Renal cortex interstitium (tissue), 15 donors: ENCODE measurements around the gene COX7A2L. TPM values are rescaled to one million over a fixed set of nuclear protein-coding genes. Genes with fewer than 3 reads are reported as not detected.
"Not testable (repeated sequence)": the region's sequence is repeated elsewhere in the genome, so short reads cannot be mapped to it uniquely, and the experiment has no call there.

Source experiments
- DNase-seq, 11 donors: peaks; one replicate each; pipeline ENCODE4 v3.0.0-alpha.2; 2013; ENCODE audit warnings: low read depth in 9 of 11, low spot score in 4 of 11; ENCODE audit errors: extremely low read depth in 1 of 11
- long read RNA-seq, 16 experiments: transcript quantifications; one replicate each; lab custom pipeline, GENCODE V29; 2026
- polyA plus RNA-seq, 3 donors: library from polyadenylated mRNA; unstranded; fragments of 120-200 nt; gene quantifications; one replicate each; pipeline ENCODE4 v1.2.1, GENCODE V29; 2013; ENCODE audit not compliant: insufficient read length in 3 of 3

Gene COX7A2L
- polyA plus RNA-seq = 100 to 1,000 TPM; 166 to 200 (median 183) TPM
- long read RNA-seq, donor 1, transcript COX7A2L-201 (3 exons, 1,112 nt) = major isoform, 79 of 101 reads
- long read RNA-seq, donor 1, partial matches to known transcripts = 14 of 101 reads
- long read RNA-seq, donor 1, other reads (novel, unspliced or antisense) = 6 of 101 reads
- long read RNA-seq, donor 2, transcript COX7A2L-201 (3 exons, 1,112 nt) = major isoform, 86 of 108 reads
- long read RNA-seq, donor 2, partial matches to known transcripts = 11 of 108 reads
- long read RNA-seq, donor 2, other reads (novel, unspliced or antisense) = 9 of 108 reads
- long read RNA-seq, donor 3, transcript COX7A2L-201 (3 exons, 1,112 nt) = major isoform, 204 of 312 reads
- long read RNA-seq, donor 3, partial matches to known transcripts = 68 of 312 reads
- long read RNA-seq, donor 3, other reads (novel, unspliced or antisense) = 36 of 312 reads
- long read RNA-seq, donor 4, transcript COX7A2L-201 (3 exons, 1,112 nt) = major isoform, 113 of 160 reads
- long read RNA-seq, donor 4, partial matches to known transcripts = 35 of 160 reads
- long read RNA-seq, donor 4, other reads (novel, unspliced or antisense) = 10 of 160 reads
- long read RNA-seq, donor 5 = 0 reads
- long read RNA-seq, donor 6, transcript COX7A2L-204 (2 exons, 540 nt) = minor isoform, 9 of 129 reads
- long read RNA-seq, donor 6, transcript COX7A2L-201 (3 exons, 1,112 nt) = major isoform, 78 of 129 reads
- long read RNA-seq, donor 6, partial matches to known transcripts = 30 of 129 reads
- long read RNA-seq, donor 6, other reads (novel, unspliced or antisense) = 10 of 129 reads
- long read RNA-seq, donor 7, transcript COX7A2L-201 (3 exons, 1,112 nt) = major isoform, 136 of 207 reads
- long read RNA-seq, donor 7, transcript COX7A2L-204 (2 exons, 540 nt) = minor isoform, 8 of 207 reads
- long read RNA-seq, donor 7, partial matches to known transcripts = 46 of 207 reads
- long read RNA-seq, donor 7, other reads (novel, unspliced or antisense) = 17 of 207 reads
- long read RNA-seq, donor 8, transcript COX7A2L-201 (3 exons, 1,112 nt) = major isoform, 216 of 323 reads
- long read RNA-seq, donor 8, transcript COX7A2L-204 (2 exons, 540 nt) = minor isoform, 8 of 323 reads
- long read RNA-seq, donor 8, partial matches to known transcripts = 97 of 323 reads
- long read RNA-seq, donor 8, other reads (novel, unspliced or antisense) = 0 of 323 reads
- long read RNA-seq, donor 9, transcript COX7A2L-201 (3 exons, 1,112 nt) = major isoform, 151 of 216 reads
- long read RNA-seq, donor 9, partial matches to known transcripts = 44 of 216 reads
- long read RNA-seq, donor 9, other reads (novel, unspliced or antisense) = 16 of 216 reads
- long read RNA-seq, donor 10, transcript COX7A2L-201 (3 exons, 1,112 nt) = major isoform, 139 of 269 reads
- long read RNA-seq, donor 10, transcript COX7A2L-204 (2 exons, 540 nt) = minor isoform, 8 of 269 reads
- long read RNA-seq, donor 10, partial matches to known transcripts = 110 of 269 reads
- long read RNA-seq, donor 10, other reads (novel, unspliced or antisense) = 12 of 269 reads
- long read RNA-seq, donor 11, transcript COX7A2L-201 (3 exons, 1,112 nt) = major isoform, 127 of 179 reads
- long read RNA-seq, donor 11, transcript COX7A2L-204 (2 exons, 540 nt) = minor isoform, 5 of 179 reads
- long read RNA-seq, donor 11, partial matches to known transcripts = 34 of 179 reads
- long read RNA-seq, donor 11, other reads (novel, unspliced or antisense) = 13 of 179 reads
- long read RNA-seq, donor 12, transcript COX7A2L-201 (3 exons, 1,112 nt) = major isoform, 47 of 54 reads
- long read RNA-seq, donor 12, partial matches to known transcripts = 7 of 54 reads
- long read RNA-seq, donor 12, other reads (novel, unspliced or antisense) = 0 of 54 reads
- long read RNA-seq, donor 13, transcript COX7A2L-201 (3 exons, 1,112 nt) = major isoform, 180 of 232 reads
- long read RNA-seq, donor 13, partial matches to known transcripts = 26 of 232 reads
- long read RNA-seq, donor 13, other reads (novel, unspliced or antisense) = 22 of 232 reads
- long read RNA-seq, donor 14, transcript COX7A2L-201 (3 exons, 1,112 nt) = major isoform, 106 of 147 reads
- long read RNA-seq, donor 14, partial matches to known transcripts = 23 of 147 reads
- long read RNA-seq, donor 14, other reads (novel, unspliced or antisense) = 16 of 147 reads
- long read RNA-seq, donor 15, transcript COX7A2L-204 (2 exons, 540 nt) = minor isoform, 7 of 83 reads
- long read RNA-seq, donor 15, transcript COX7A2L-201 (3 exons, 1,112 nt) = major isoform, 57 of 83 reads
- long read RNA-seq, donor 15, partial matches to known transcripts = 14 of 83 reads
- long read RNA-seq, donor 15, other reads (novel, unspliced or antisense) = 5 of 83 reads
- long read RNA-seq, donor 16, transcript COX7A2L-201 (3 exons, 1,112 nt) = major isoform, 284 of 460 reads
- long read RNA-seq, donor 16, partial matches to known transcripts = 140 of 460 reads
- long read RNA-seq, donor 16, other reads (novel, unspliced or antisense) = 31 of 460 reads

GRCh38 chr2:42360890-42361727 is at the start of gene COX7A2L:
Gene COX7A2L (minus strand): TSS chr2:42361217. CDS start chr2:42361161, 56 bp downstream.
- DNase-seq = peak; percentile 90 to 97 (median 95)

- DNase-seq = no peak
These were observed 47.0 kb upstream of the COX7A2L start for GRCh38 chr2:42408009-42408408.

- no peak for DNase-seq
These were observed 46.5 kb upstream of the COX7A2L start for GRCh38 chr2:42407476-42407875.

- DNase-seq = peak in 1 of 11 donors; percentile 36
These were observed 43.7 kb upstream of the COX7A2L start for GRCh38 chr2:42404676-42405075.

GRCh38 chr2:42401773-42402172 is 40.8 kb upstream of the COX7A2L start:
- DNase-seq = no peak

- DNase-seq = not testable (repeated sequence)
These were observed 37.0 kb upstream of the COX7A2L start for GRCh38 chr2:42398052-42398451.

- not testable (repeated sequence) for DNase-seq
These were observed 32.3 kb upstream of the COX7A2L start for GRCh38 chr2:42393320-42393719.

GRCh38 chr2:42392191-42392590 is 31.2 kb upstream of the COX7A2L start:
- DNase-seq = no peak

- no peak for DNase-seq
These were observed 29.5 kb upstream of the COX7A2L start for GRCh38 chr2:42390401-42390969.

- DNase-seq = no peak
These were observed 25.7 kb upstream of the COX7A2L start for GRCh38 chr2:42386682-42387081.

- no peak for DNase-seq
These were observed 24.2 kb upstream of the COX7A2L start for GRCh38 chr2:42385225-42385624.

- DNase-seq = no peak
These were observed 23.0 kb upstream of the COX7A2L start for GRCh38 chr2:42383855-42384530.

- DNase-seq = no peak
These were observed 21.1 kb upstream of the COX7A2L start for GRCh38 chr2:42382144-42382543.

GRCh38 chr2:42380026-42380425 is 19.0 kb upstream of the COX7A2L start:
- DNase-seq = not testable (repeated sequence)

- DNase-seq = no peak
These were observed 17.4 kb upstream of the COX7A2L start for GRCh38 chr2:42378415-42378814.
